A673 (cell line): ENCODE measurements around the gene LANCL2. TPM values are rescaled to one million over a fixed set of nuclear protein-coding genes. Genes with fewer than 3 reads are reported as not detected.

ENCODE experiments used
- BruUV-seq: library from RNA; stranded (reverse); fragments of 400-500 nt; replicated peaks from 2 replicates; lab custom pipeline; 2021; lab: Mats Ljungman, UMichigan
- CTCF ChIA-PET: fragments of 300-600 bp; sonication (Branson Sonifier 250); formaldehyde crosslinking; loops from one replicate; lab custom pipeline; 2022; ENCODE audit warnings: antibody characterized with exemption; lab: Charles Lee
- POLR2A ChIA-PET: fragments of 300-600 bp; sonication (Branson Sonifier 250); formaldehyde crosslinking; loops from one replicate; lab custom pipeline; 2022; ENCODE audit warnings: antibody characterized with exemption; ENCODE audit not compliant: low non-redundant PET; lab: Charles Lee
- DNase-seq: peaks from one replicate; pipeline ENCODE4 v3.0.0-alpha.2; 2015; ENCODE audit warnings: low spot score
- H3K27ac ChIP-seq: fragments of 200-600 bp; sonication (generic); 2 replicates; pipeline ENCODE4 v1.5.1; 2016; ENCODE audit warnings: mixed run types, low read depth, mild to moderate bottlenecking, mixed read lengths, antibody characterized with exemption, low read length; ENCODE audit not compliant: poor library complexity, severe bottlenecking
- H3K27me3 ChIP-seq: fragments of 200-600 bp; sonication (generic); replicated peaks from 2 replicates; pipeline ENCODE4 v1.6.1; 2017; ENCODE audit warnings: mixed run types, low read depth, mild to moderate bottlenecking, mixed read lengths, antibody characterized with exemption, low read length; ENCODE audit not compliant: insufficient read depth, poor library complexity
- H3K36me3 ChIP-seq: fragments of 200-600 bp; sonication (generic); 2 replicates; pipeline ENCODE4 v1.6.1; 2016; ENCODE audit warnings: mixed run types, mild to moderate bottlenecking, mixed read lengths, antibody characterized with exemption, low read length; ENCODE audit not compliant: insufficient read depth, poor library complexity, severe bottlenecking
- H3K4me1 ChIP-seq: fragments of 200-600 bp; sonication (generic); 2 replicates; pipeline ENCODE4 v1.6.1; 2017; ENCODE audit warnings: mixed run types, mild to moderate bottlenecking, mixed read lengths, antibody characterized with exemption, low read length; ENCODE audit not compliant: insufficient read depth, poor library complexity, severe bottlenecking
- H3K4me3 ChIP-seq: fragments of 200-600 bp; sonication (generic); 2 replicates; pipeline ENCODE4 v1.5.1; 2016; ENCODE audit warnings: low read depth, mixed run types, mild to moderate bottlenecking, mixed read lengths, low read length; ENCODE audit not compliant: poor library complexity, severe bottlenecking
- H3K9me3 ChIP-seq: fragments of 200-600 bp; sonication (generic); 2 replicates; pipeline ENCODE4 v1.6.1; 2016; ENCODE audit warnings: mixed run types, low read depth, mild to moderate bottlenecking, mixed read lengths, antibody characterized with exemption, low read length; ENCODE audit not compliant: poor library complexity, severe bottlenecking
- CTCF ChIP-seq: fragments of 300-800, 200-600 bp; sonication (generic); conservative IDR thresholded peaks from 2 replicates; pipeline ENCODE4 v1.5.1; 2017; ENCODE audit warnings: low read depth, mild to moderate bottlenecking, antibody characterized with exemption, low read length, moderate library complexity, mixed read lengths
- EZH2 ChIP-seq: fragments of 200-600 bp; sonication (generic); IDR thresholded peaks from 2 replicates; pipeline ENCODE4 v1.6.1; 2017; ENCODE audit warnings: borderline replicate concordance, low read depth, mild to moderate bottlenecking, mixed read lengths, antibody characterized with exemption, low read length; ENCODE audit not compliant: poor library complexity, severe bottlenecking
- intact Hi-C: fragments of 100-400 bp; cut with micrococcal nuclease; formaldehyde crosslinking; loops from one replicate; pipeline ENCODE4 v1.10.0; 2022; ENCODE audit not compliant: unreplicated experiment
- total RNA-seq: library from RNA; stranded (reverse); gene quantifications from 2 replicates; pipeline ENCODE4 v1.2.3, GENCODE V29; 2021

LANCL2 gene
- total RNA-seq, 1 experiment from 2014 or later, result 21.3 TPM

- no peaks in the 10 kb centered on the region for H3K36me3 ChIP-seq
- ChIA-PET POLR2A (no interaction called here), CTCF (no interaction called here)
- intact Hi-C loops, result no loop called here
- no peak for DNase-seq
- no peaks in the 10 kb centered on the region for H3K27me3 ChIP-seq
- BruUV-seq, result no TSS peak
- no peak overlapping the region for H3K4me3 ChIP-seq
- TF ChIP-seq EZH2 (no peak), CTCF (no peak)
- no peaks in the 10 kb centered on the region for H3K9me3 ChIP-seq
- no peaks in the 10 kb centered on the region for H3K4me1 ChIP-seq
- no peak overlapping the region for H3K27ac ChIP-seq
These were observed 21.1 kb upstream of the LANCL2 start for GRCh38 chr7:55343860-55344606.

- no TSS peak for BruUV-seq
- H3K27ac ChIP-seq, result no peak overlapping the region
- no peaks in the 10 kb centered on the region for H3K27me3 ChIP-seq
- no peak overlapping the region for H3K4me3 ChIP-seq
- DNase-seq, result no peak
- ChIA-PET CTCF (no interaction called here), POLR2A (no interaction called here)
- H3K9me3 ChIP-seq, result no peaks in the 10 kb centered on the region
- no peaks in the 10 kb centered on the region for H3K4me1 ChIP-seq
- no peak for TF ChIP-seq CTCF
- no peak for TF ChIP-seq EZH2
- no peaks in the 10 kb centered on the region for H3K36me3 ChIP-seq
- intact Hi-C loops, result no loop called here
These were observed 20.3 kb upstream of the LANCL2 start for GRCh38 chr7:55344840-55345239.

GRCh38 chr7:55345292-55345691 lies 19.8 kb upstream of the LANCL2 start:
- Histone ChIP-seq H3K27ac (no peak overlapping the region), H3K9me3 (no peaks in the 10 kb centered on the region), H3K36me3 (no peaks in the 10 kb centered on the region), H3K4me1 (no peaks in the 10 kb centered on the region), H3K27me3 (no peaks in the 10 kb centered on the region), H3K4me3 (no peak overlapping the region)
- ChIA-PET POLR2A (no interaction called here), CTCF (no interaction called here)
- intact Hi-C loops, result no loop called here
- DNase-seq, result no peak
- no TSS peak for BruUV-seq
- TF ChIP-seq CTCF (no peak), EZH2 (no peak)
